GM21737 (cell line): Measurements from ENCODE around the gene CSTF1.

ENCODE experiments used
- ATAC-seq: cut with Tn5 transposase; IDR thresholded peaks from one replicate; pipeline ENCODE4 v1.9.1; 2021; ENCODE audit warnings: mild to moderate bottlenecking, moderate library complexity; ENCODE audit not compliant: unreplicated experiment

CSTF1 gene

GRCh38 chr20:56449459-56449858 is 57.0 kb downstream of the CSTF1 start:
- ATAC-seq, result no peak

- no peak for ATAC-seq
Measured at GRCh38 chr20:56451056-56451765, 58.8 kb downstream of the CSTF1 start.

GRCh38 chr20:56453352-56453751 is 60.9 kb downstream of the CSTF1 start:
- peak; percentile 57 for ATAC-seq

- peak; percentile 71 for ATAC-seq
Measured at GRCh38 chr20:56454754-56455153, 62.3 kb downstream of the CSTF1 start.
